HepG2 (cell line): ENCODE data around the gene ABCC10. TPM values are rescaled to one million over a fixed set of nuclear protein-coding genes. Genes with fewer than 3 reads are reported as not detected.

Source experiments
- ATF7-NPFF ChIP-seq: sonication (generic); formaldehyde crosslinking; IDR thresholded peaks from 2 replicates; pipeline ENCODE4 v1.8.1; 2023; ENCODE audit warnings: mild to moderate bottlenecking, low read depth, missing genetic modification reagents, moderate library complexity
- CCAR2 ChIP-seq: fragments of 200-400 bp; formaldehyde crosslinking; optimal IDR thresholded peaks from 2 replicates; pipeline ENCODE3; 2018; ENCODE audit warnings: low read depth, mild to moderate bottlenecking, low read length, moderate library complexity
- HNRNPLL ChIP-seq: fragments of 200-400 bp; formaldehyde crosslinking; IDR thresholded peaks from 2 replicates; pipeline ENCODE4 v1.6.1; 2017; ENCODE audit warnings: mild to moderate bottlenecking, low read depth, low read length; ENCODE audit not compliant: poor library complexity, severe bottlenecking
- MAFF ChIP-seq: IDR thresholded peaks from 2 replicates; pipeline ENCODE4 v1.6.1; 2011; ENCODE audit warnings: low read depth, low read length, improper control_type of control experiment
- NFE2 ChIP-seq: sonication (generic); formaldehyde crosslinking; IDR thresholded peaks from 2 replicates; pipeline ENCODE4 v1.4.0; 2020; ENCODE audit warnings: missing genetic modification reagents
- ONECUT2 ChIP-seq: sonication (generic); formaldehyde crosslinking; IDR thresholded peaks from 2 replicates; pipeline ENCODE4 v1.4.0; 2020; ENCODE audit warnings: missing genetic modification reagents
- PHF21A ChIP-seq: sonication (generic); formaldehyde crosslinking; IDR thresholded peaks from 2 replicates; pipeline ENCODE4 v1.5.0; 2020; ENCODE audit warnings: mild to moderate bottlenecking, missing genetic modification reagents
- SAFB2 ChIP-seq: sonication (generic); formaldehyde crosslinking; IDR thresholded peaks from 2 replicates; pipeline ENCODE4 v1.5.1; 2020; ENCODE audit warnings: missing genetic modification reagents, low read depth, mild to moderate bottlenecking, borderline replicate concordance
- SIN3A ChIP-seq: IDR thresholded peaks from 2 replicates; pipeline ENCODE4 v1.6.1; 2011; ENCODE audit warnings: low read depth, mild to moderate bottlenecking, control low read depth, low read length, borderline replicate concordance
- TBX3 ChIP-seq: fragments of 450-650 bp; IDR thresholded peaks from 2 replicates; pipeline ENCODE4 v1.6.1; 2017; ENCODE audit warnings: antibody characterized with exemption, mild to moderate bottlenecking, inconsistent platforms, borderline replicate concordance
- ZFX ChIP-seq: sonication (generic); formaldehyde crosslinking; IDR thresholded peaks from 2 replicates; pipeline ENCODE4 v1.4.0; 2020; ENCODE audit warnings: mild to moderate bottlenecking, low read depth, missing genetic modification reagents, moderate library complexity
- ZNF224 ChIP-seq: sonication (generic); formaldehyde crosslinking; IDR thresholded peaks from 2 replicates; pipeline ENCODE4 v1.5.0; 2020; ENCODE audit warnings: mild to moderate bottlenecking, missing genetic modification reagents
- ZNF264 ChIP-seq: sonication (generic); formaldehyde crosslinking; IDR thresholded peaks from 2 replicates; pipeline ENCODE4 v1.4.0; 2020; ENCODE audit warnings: missing genetic modification reagents
- ZZZ3 ChIP-seq: sonication (generic); formaldehyde crosslinking; IDR thresholded peaks from 2 replicates; pipeline ENCODE4 v1.4.0; 2020; ENCODE audit warnings: missing genetic modification reagents, mild to moderate bottlenecking, borderline replicate concordance
- polyA plus RNA-seq, 8 experiments: library from polyadenylated mRNA; depleted of rRNA in 3 of 8; stranded (reverse) in 7 of 8; unstranded in 1 of 8; fragments of >200 nt; fragmentation: Illumina TruSeq in 4 of 8; extraction: Trizol in 4 of 8; gene quantifications; 2 replicates each; pipeline versions ENCODE4 v1.2.1 to v1.2.3, GENCODE V29; 2011 to 2016; ENCODE audit warnings: low read depth in 4 of 8, missing spikeins in 1 of 8, mixed read lengths in 1 of 8; ENCODE audit not compliant: insufficient read depth in 1 of 8
- total RNA-seq, 5 experiments: library from RNA; depleted of rRNA; stranded (reverse); fragments of >200 nt; fragmentation: Illumina TruSeq; extraction: Trizol; gene quantifications; 2 replicates each; pipeline ENCODE4 v1.2.3, GENCODE V29; 2016; ENCODE audit warnings: low read depth in 1 of 5
- TF ChIP-seq, protein P1 (sequence below): sonication (generic); formaldehyde crosslinking; IDR thresholded peaks from 2 replicates; pipeline ENCODE4 v1.5.0; 2020; ENCODE audit warnings: mild to moderate bottlenecking, missing genetic modification reagents, borderline replicate concordance
- TF ChIP-seq, protein P2 (sequence below): sonication (generic); formaldehyde crosslinking; IDR thresholded peaks from 2 replicates; pipeline ENCODE4 v1.5.1; 2020; ENCODE audit warnings: mild to moderate bottlenecking, missing genetic modification reagents, moderate library complexity
- TF ChIP-seq, protein P3 (sequence below): sonication (generic); formaldehyde crosslinking; conservative IDR thresholded peaks from 2 replicates; pipeline ENCODE4 v1.8.0; 2022; ENCODE audit warnings: missing genetic modification reagents
- TF ChIP-seq, protein P4 (sequence below): sonication (generic); formaldehyde crosslinking; IDR thresholded peaks from 2 replicates; pipeline ENCODE4 v1.5.0; 2020; ENCODE audit warnings: mild to moderate bottlenecking, missing genetic modification reagents

The ABCC10 gene
- total and polyA plus RNA-seq, 2 of the 13 experiments (the other 11 are each of a cell fraction or from before 2014, with no cell fraction given) = 16.0 to 24.3 TPM

DNA sequence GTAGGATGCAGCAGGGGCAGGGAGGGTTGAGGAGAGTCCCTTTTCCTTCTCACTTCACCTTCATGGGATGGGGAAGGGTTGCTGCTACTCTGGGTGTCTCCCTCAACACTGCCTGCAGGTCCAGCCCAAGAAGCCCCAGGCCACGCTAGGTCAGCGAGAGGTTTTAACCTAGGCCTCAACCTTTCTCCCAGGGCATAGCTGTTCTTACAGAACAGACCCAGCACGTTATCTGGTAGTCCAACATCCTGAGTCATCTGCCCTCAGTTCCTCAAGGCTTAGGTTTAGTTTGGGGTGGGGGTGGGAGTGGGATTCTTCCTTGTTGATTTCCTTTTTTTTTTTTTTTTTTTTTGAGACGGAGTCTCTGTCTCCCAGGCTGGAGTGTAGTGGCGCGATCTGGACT lies 67.0 kb downstream of the ABCC10 start (continued):
- no peak for TF ChIP-seq ZFX
- no peak for TF ChIP-seq CCAR2
- no peak for TF ChIP-seq PHF21A (CRISPR knock-in tag)
- TF ChIP-seq NFE2 = no peak
- TF ChIP-seq, protein P1, sequence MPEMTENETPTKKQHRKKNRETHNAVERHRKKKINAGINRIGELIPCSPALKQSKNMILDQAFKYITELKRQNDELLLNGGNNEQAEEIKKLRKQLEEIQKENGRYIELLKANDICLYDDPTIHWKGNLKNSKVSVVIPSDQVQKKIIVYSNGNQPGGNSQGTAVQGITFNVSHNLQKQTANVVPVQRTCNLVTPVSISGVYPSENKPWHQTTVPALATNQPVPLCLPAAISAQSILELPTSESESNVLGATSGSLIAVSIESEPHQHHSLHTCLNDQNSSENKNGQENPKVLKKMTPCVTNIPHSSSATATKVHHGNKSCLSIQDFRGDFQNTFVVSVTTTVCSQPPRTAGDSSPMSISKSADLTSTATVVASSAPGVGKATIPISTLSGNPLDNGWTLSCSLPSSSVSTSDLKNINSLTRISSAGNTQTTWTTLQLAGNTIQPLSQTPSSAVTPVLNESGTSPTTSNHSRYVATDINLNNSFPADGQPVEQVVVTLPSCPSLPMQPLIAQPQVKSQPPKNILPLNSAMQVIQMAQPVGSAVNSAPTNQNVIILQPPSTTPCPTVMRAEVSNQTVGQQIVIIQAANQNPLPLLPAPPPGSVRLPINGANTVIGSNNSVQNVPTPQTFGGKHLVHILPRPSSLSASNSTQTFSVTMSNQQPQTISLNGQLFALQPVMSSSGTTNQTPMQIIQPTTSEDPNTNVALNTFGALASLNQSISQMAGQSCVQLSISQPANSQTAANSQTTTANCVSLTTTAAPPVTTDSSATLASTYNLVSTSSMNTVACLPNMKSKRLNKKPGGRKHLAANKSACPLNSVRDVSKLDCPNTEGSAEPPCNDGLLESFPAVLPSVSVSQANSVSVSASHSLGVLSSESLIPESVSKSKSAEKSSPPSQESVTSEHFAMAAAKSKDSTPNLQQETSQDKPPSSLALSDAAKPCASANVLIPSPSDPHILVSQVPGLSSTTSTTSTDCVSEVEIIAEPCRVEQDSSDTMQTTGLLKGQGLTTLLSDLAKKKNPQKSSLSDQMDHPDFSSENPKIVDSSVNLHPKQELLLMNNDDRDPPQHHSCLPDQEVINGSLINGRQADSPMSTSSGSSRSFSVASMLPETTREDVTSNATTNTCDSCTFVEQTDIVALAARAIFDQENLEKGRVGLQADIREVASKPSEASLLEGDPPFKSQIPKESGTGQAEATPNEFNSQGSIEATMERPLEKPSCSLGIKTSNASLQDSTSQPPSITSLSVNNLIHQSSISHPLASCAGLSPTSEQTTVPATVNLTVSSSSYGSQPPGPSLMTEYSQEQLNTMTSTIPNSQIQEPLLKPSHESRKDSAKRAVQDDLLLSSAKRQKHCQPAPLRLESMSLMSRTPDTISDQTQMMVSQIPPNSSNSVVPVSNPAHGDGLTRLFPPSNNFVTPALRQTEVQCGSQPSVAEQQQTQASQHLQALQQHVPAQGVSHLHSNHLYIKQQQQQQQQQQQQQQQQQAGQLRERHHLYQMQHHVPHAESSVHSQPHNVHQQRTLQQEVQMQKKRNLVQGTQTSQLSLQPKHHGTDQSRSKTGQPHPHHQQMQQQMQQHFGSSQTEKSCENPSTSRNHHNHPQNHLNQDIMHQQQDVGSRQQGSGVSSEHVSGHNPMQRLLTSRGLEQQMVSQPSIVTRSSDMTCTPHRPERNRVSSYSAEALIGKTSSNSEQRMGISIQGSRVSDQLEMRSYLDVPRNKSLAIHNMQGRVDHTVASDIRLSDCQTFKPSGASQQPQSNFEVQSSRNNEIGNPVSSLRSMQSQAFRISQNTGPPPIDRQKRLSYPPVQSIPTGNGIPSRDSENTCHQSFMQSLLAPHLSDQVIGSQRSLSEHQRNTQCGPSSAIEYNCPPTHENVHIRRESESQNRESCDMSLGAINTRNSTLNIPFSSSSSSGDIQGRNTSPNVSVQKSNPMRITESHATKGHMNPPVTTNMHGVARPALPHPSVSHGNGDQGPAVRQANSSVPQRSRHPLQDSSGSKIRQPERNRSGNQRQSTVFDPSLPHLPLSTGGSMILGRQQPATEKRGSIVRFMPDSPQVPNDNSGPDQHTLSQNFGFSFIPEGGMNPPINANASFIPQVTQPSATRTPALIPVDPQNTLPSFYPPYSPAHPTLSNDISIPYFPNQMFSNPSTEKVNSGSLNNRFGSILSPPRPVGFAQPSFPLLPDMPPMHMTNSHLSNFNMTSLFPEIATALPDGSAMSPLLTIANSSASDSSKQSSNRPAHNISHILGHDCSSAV (CRISPR knock-in tag) = no peak
- TF ChIP-seq SIN3A = 0 out of 2 replicates have a peak, but pooled peaks have one; percentile 5
- TF ChIP-seq MAFF = no peak
- TF ChIP-seq SAFB2 = no peak
- 0 out of 2 replicates have a peak, but pooled peaks have one; percentile 1 for TF ChIP-seq TBX3
- TF ChIP-seq, protein P2, sequence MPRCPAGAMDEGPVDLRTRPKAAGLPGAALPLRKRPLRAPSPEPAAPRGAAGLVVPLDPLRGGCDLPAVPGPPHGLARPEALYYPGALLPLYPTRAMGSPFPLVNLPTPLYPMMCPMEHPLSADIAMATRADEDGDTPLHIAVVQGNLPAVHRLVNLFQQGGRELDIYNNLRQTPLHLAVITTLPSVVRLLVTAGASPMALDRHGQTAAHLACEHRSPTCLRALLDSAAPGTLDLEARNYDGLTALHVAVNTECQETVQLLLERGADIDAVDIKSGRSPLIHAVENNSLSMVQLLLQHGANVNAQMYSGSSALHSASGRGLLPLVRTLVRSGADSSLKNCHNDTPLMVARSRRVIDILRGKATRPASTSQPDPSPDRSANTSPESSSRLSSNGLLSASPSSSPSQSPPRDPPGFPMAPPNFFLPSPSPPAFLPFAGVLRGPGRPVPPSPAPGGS (CRISPR knock-in tag) = no peak
- TF ChIP-seq, protein P3, sequence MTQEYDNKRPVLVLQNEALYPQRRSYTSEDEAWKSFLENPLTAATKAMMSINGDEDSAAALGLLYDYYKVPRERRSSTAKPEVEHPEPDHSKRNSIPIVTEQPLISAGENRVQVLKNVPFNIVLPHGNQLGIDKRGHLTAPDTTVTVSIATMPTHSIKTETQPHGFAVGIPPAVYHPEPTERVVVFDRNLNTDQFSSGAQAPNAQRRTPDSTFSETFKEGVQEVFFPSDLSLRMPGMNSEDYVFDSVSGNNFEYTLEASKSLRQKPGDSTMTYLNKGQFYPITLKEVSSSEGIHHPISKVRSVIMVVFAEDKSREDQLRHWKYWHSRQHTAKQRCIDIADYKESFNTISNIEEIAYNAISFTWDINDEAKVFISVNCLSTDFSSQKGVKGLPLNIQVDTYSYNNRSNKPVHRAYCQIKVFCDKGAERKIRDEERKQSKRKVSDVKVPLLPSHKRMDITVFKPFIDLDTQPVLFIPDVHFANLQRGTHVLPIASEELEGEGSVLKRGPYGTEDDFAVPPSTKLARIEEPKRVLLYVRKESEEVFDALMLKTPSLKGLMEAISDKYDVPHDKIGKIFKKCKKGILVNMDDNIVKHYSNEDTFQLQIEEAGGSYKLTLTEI = no peak
- no peak for TF ChIP-seq HNRNPLL
- no peak for TF ChIP-seq ATF7-NPFF (CRISPR knock-in tag)
- no peak for TF ChIP-seq ZZZ3 (CRISPR knock-in tag)
- TF ChIP-seq, protein P4, sequence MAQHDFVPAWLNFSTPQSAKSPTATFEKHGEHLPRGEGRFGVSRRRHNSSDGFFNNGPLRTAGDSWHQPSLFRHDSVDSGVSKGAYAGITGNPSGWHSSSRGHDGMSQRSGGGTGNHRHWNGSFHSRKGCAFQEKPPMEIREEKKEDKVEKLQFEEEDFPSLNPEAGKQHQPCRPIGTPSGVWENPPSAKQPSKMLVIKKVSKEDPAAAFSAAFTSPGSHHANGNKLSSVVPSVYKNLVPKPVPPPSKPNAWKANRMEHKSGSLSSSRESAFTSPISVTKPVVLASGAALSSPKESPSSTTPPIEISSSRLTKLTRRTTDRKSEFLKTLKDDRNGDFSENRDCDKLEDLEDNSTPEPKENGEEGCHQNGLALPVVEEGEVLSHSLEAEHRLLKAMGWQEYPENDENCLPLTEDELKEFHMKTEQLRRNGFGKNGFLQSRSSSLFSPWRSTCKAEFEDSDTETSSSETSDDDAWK (CRISPR knock-in tag) = no peak
- no peak for TF ChIP-seq ZNF264 (CRISPR knock-in tag)
- no peak for TF ChIP-seq ONECUT2 (CRISPR knock-in tag)
- TF ChIP-seq ZNF224 (CRISPR knock-in tag) = no peak
